DND-41 (cell line): ENCODE measurements around the gene FRRS1L.

ENCODE experiments used
- CTCF ChIP-seq: IDR thresholded peaks from 2 replicates; pipeline ENCODE4 v1.5.1; 2012; ENCODE audit warnings: borderline replicate concordance, low read length, moderate library complexity, mild to moderate bottlenecking; ENCODE audit not compliant: poor library complexity, severe bottlenecking; ENCODE audit errors: extremely low read depth
- EZH2 ChIP-seq: IDR thresholded peaks from 3 replicates; pipeline ENCODE4 v1.6.1; 2012; ENCODE audit warnings: borderline replicate concordance, low read depth, mild to moderate bottlenecking, moderate library complexity, low read length, inconsistent platforms; ENCODE audit not compliant: severe bottlenecking

- TF ChIP-seq CTCF (no peak), EZH2 (no peak)
Measured at GRCh38 chr9:109206670-109207069, 39.6 kb upstream of the FRRS1L start.
